Effector CD8-positive, alpha-beta T cell (primary cell): Measurements from ENCODE around the gene FNDC3B.

Experiments
- DNase-seq: peaks from one replicate; lab custom pipeline; 2025; lab: John Stamatoyannopoulos, UW

FNDC3B gene

DNA sequence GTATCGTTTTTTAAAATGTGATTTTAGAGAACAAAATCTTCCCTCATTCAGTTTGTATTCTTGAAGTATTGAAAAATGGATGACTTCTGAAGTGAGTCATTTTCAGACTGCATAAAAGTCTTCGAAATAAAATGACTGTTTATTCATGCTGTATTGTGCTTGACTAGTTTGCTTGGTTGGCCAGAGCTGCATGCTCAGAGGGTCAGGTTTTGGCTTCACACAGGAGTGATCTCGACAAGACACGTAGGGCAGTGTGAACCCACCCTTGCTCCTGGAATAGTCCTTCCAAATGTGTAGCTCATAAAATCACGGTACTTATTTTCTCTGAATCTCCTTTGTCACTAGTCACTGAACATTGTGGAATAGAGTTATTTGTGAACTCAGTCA lies 73.3 kb downstream of the FNDC3B start:
- no peak for DNase-seq

DNA sequence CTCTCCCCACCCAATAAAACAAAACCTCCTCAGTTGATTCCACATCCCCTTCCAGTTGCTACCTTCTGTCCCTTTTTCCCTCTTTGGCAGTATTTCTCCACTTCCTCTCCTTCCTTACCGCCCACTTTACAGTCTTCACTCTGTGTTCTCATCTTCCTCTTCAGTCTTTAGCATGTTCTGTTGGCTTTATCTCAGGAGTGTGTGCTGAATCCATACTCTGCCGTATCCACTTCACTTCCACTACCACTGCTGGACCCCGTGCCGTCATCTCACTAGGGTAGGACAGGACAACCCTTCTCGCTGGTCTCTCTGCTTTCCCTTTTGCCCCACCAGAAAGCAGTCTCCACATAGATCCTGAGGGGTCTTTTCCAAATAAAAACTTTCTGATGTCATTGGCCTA lies 74.3 kb downstream of the FNDC3B start:
- no peak for DNase-seq

GRCh38 chr3:172115059-172115458 lies 75.7 kb downstream of the FNDC3B start:
- DNase-seq, result no peak

DNA sequence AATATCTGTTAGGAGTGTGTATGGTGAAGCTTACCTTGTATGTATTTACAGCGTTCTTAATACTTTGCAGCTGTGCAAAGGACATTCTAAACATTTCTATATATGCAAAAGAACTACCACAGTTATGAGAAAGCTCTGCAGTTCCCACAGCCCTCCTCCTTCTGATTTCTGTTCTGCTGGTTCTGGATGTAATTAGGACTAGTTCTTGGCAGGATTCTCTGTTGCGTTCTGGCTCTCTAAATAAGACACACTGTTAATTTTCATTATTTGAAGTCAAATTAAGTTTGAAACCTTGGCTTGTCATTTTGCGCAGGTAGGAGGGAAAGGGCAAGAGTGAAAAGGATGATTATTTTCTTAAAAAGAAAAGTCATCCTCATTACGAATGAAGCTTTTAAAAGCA lies 76.4 kb downstream of the FNDC3B start:
- DNase-seq, result no peak

GRCh38 chr3:172118019-172118418 lies 78.6 kb downstream of the FNDC3B start:
- DNase-seq, result no peak

- no peak for DNase-seq
These were observed 80.0 kb downstream of the FNDC3B start for GRCh38 chr3:172119266-172119969.

DNA sequence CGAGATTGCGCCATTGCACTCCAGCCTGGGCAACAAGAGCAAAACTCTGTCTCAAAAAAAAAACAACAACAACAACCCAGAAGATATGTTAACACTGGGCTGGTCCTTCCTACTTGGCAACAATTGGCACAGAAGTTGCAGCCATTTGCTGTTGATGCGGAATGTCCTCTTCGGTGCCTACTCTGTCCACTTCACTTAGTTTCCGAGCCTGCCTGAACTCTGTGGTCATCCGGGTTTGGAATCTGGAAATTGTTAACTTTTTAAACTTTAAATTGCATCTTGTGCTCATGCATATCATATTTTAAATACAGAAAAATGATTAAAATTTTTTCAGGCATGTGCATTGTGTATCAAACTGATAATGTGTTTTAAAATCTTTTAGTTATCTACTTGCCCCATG lies 81.5 kb downstream of the FNDC3B start:
- no peak for DNase-seq

- no peak for DNase-seq
These were observed 82.6 kb downstream of the FNDC3B start for GRCh38 chr3:172121981-172122380.

DNA sequence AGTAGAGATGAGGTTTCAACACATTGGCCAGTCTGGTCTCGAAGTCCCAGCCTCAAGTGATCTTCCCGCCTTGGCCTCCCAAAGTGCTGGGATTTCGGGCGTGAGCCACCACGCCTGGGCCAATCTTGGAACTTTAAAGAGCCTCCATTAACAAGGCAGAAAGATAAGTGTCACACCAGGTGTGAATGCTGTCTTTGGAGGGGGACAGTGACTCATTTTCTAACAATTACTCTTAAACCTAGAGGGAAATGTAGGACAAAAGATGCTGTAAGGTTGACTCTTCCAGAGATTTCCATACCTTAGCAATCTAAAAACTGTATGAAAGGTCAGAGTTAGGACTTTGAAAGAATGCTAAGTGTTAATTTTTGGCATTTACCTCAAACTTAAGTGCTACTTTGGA lies 84.9 kb downstream of the FNDC3B start:
- DNase-seq, result no peak

DNA sequence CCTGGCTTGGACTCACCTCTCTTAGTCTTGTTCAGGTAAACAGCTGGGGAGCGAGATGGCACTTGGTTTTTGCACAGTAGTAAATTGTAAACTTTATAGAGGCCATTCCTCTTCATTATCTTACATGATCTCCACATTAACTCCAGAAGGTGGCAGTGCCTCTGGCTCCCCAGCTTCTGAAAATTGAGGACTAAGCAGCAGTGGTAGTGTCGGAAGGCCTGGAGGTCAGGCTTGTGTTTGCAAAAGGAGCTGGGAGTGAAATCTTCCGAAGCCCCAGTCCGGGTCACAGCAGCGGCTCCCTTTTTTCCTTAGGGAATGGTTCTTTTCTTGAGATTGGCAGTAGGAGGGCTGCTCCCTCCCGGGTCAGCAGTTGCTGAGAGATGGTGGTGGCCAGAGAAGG lies 85.7 kb downstream of the FNDC3B start:
- no peak for DNase-seq

- DNase-seq, result no peak
These were observed 86.6 kb downstream of the FNDC3B start for GRCh38 chr3:172125963-172126457.

DNA sequence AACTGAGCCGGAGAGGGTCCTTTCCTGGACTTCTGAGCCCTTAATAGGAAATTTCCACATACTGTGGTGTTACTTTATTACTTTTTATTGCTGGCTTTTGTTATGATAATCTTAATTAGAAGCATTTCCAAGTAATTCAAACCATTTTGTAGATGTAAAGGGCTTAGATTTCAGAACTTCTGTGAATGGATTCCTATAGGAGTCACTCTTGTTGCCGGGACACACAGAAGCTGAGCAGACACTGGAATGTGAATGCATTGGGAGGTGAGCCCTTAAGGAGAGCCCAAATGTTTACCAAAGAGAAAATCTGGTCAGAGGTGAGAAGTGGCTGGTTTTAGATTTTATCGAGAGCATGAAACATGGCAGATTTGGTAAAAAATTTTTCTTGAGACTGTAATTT lies 87.4 kb downstream of the FNDC3B start:
- no peak for DNase-seq

DNA sequence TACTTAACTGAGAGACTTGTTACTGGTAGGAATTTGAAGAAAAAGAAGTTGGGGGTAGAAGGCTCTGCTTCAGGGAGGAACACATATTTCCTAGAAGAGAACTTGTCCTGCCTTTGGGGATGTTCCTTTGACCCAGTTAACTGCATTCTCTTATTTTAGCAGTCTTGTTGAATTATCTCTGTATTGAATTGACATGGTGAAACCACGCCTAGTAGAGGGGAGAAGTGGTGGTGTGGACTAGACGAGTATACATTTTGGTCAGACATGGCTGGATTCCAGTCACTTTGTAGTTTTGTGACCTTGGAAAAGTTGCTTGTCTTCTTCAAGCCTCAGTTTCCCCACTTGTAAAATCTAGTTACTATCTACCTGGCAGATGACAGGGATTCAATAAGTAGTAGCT lies 87.8 kb downstream of the FNDC3B start:
- no peak for DNase-seq

DNA sequence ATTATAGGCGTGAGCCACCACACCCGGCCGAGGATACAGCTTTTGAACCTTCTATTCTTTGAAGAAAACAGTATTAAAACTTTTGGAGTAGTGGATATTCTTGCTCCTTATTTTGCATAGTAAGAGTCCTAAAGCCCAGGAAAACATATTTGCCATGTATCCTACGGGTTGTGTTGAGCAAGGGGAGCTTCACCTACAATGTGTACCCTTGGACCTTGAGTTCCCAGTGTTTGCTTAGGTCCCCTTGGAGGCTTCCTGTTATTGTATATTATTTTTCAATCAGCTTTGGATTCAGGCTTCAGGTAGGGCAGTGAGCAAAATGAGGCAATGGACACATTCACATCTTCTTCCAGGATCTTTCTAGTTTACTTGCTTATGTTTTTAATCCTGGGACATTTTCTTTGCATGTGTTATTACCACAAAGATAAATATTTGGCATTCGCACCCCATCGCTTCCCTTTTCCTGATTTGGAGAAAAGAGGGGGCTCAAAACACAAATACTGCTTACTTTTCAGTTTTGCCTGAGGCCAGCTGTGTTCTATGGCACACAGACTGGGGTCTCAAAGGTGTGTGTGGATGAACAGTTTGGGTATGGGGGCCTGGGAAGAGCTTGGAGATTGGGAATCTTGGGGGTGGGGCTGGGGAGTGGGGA lies 88.7 kb downstream of the FNDC3B start:
- DNase-seq, result no peak

- no peak for DNase-seq
These were observed 89.5 kb downstream of the FNDC3B start for GRCh38 chr3:172128858-172129257.

GRCh38 chr3:172129498-172129849 lies 90.1 kb downstream of the FNDC3B start:
- DNase-seq, result no peak

DNA sequence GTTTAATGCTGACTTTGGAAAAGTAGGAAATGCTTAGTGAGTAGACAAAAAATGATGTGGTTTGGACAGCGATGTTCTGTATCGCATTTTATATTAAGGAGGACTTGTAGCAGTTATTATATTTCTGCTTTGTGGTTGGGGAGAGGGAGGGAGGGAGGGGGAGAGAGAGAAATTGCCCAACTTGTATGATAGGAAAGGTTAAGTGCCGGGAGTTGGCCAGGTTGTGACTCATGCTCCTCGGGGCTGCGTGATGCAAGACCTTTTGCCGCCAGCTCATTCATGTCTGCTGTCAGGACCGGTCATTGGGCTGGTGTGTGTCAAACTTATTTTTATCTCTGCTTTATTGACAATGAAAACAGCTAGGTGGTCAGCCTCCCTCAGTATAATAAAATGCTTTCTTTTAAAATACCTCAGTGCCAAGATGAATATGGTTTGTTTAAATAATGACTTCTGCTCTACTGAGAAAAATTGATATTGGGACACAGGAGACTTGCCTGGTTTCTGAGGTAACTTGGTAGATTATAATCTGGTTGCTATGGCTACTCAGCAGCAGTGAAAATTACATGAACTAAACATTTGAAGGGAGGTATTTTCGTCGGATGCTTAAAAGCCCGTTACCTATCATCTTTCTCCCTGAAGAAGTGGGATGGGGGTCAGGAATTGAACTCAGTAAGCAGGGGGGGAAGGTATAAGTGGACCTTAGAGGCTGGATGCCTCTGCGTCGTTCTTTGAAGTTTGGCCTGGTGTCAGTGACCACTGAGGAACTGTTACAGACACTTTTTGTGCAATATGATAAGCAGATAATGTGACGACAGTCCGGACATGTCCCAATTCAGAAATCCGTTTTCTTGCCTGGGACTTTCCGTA lies 90.7 kb downstream of the FNDC3B start:
- no peak for DNase-seq

DNA sequence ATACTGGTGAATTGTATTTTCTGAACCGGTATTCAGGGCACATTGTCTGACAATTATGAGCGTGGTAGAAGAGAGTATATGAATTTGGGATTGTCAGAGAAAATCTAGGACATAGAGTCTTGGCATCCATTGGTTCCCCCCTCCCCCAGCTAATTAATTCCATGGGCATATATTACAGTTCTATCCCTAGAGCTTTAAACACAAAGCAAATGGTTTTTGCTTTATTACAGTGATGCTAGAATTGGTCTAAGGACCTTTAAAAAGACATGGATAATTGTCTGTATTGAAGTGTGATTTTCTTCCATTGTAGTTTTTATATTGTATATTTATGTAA lies 91.3 kb downstream of the FNDC3B start:
- DNase-seq, result no peak

DNA sequence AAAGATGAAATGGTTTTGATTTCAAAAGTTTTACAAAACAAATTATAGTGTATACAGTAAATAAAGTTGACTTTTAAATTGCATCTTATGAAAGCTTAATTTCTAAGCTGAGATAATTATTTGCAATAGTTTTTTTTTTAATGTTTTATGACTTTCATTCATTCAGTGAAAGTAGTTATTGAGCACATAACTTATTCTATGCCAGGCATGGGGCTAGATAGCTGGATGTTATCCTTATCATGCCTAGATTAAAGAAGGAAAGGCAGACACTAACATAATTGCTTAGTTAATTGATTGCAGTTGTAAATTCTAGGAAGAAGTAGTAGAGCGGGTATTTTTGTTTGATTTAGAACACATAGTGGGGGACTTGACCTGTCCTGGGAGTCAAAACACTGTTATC lies 92.4 kb downstream of the FNDC3B start:
- DNase-seq, result no peak

GRCh38 chr3:172132159-172132586 lies 92.8 kb downstream of the FNDC3B start:
- no peak for DNase-seq

- DNase-seq, result no peak
These were observed 93.4 kb downstream of the FNDC3B start for GRCh38 chr3:172132721-172133311.

GRCh38 chr3:172133838-172134237 lies 94.5 kb downstream of the FNDC3B start:
- DNase-seq, result no peak

- no peak for DNase-seq
These were observed 95.0 kb downstream of the FNDC3B start for GRCh38 chr3:172134352-172134751.
